GM12873 (cell line): Measurements from ENCODE around the gene NAA50.

ENCODE experiments used
- TF ChIP-seq, protein P1 (sequence below): IDR thresholded peaks from 2 replicates; pipeline ENCODE4 v1.5.1; 2012; ENCODE audit warnings: low read depth, mild to moderate bottlenecking, moderate library complexity, low read length, control low read depth; ENCODE audit not compliant: insufficient read depth; ENCODE audit errors: missing control alignments

NAA50 gene

DNA sequence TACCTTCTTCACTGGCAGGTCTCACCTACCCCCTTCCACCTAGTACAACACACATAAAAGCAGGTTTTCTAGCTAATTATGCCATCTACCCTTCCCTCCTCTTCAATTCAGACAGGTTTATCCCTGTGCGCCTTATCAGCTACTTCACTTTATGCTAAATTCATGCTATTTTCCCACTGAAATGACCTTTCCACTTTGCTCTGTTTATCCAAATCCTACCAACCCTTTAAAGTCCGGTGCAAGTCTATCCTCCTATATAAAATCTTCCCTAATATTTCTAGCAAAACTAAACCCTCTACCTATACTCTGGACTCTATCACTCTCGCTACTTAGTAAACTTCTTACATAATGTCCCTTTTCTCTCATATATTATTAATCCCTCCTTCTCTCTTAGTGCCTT, 55.6 kb downstream of the NAA50 start:
- TF ChIP-seq, protein P1, sequence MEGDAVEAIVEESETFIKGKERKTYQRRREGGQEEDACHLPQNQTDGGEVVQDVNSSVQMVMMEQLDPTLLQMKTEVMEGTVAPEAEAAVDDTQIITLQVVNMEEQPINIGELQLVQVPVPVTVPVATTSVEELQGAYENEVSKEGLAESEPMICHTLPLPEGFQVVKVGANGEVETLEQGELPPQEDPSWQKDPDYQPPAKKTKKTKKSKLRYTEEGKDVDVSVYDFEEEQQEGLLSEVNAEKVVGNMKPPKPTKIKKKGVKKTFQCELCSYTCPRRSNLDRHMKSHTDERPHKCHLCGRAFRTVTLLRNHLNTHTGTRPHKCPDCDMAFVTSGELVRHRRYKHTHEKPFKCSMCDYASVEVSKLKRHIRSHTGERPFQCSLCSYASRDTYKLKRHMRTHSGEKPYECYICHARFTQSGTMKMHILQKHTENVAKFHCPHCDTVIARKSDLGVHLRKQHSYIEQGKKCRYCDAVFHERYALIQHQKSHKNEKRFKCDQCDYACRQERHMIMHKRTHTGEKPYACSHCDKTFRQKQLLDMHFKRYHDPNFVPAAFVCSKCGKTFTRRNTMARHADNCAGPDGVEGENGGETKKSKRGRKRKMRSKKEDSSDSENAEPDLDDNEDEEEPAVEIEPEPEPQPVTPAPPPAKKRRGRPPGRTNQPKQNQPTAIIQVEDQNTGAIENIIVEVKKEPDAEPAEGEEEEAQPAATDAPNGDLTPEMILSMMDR = no peak

DNA sequence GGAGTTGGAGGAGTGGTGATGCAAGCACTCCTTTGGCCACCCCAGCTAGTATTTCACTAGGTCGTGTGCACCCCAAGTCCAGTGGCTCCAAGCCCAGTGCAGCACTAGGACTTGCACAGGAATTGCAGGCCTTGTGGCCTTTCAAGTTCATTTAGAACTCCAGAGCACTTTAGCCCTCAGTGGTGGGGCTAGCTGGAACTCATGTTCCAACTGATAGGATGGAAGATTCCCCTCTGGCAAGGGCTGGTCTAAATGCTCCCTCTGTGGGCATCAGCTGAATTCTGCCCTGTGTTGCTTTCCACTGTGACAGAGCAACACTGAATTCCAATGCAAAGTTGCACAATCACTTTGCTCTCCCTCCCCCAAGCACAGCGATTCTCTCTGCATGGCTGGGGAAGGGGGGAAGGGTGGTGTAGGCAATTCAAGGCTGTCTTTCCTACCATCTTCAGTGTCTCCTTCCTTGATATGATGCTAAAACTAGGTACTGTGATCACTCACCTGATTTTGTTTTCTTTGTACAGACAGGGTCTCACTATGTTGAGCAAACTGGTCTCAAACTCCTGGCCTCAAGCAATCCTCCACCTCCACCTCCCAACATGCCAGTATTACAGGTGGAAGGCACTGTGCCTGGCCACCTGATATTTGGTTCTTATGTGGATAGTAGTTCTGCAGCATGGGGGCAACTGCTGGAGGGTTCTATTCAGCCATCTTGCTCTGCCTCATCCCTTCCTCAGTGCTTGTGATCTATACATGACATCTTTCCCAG, 59.9 kb downstream of the NAA50 start:
- TF ChIP-seq, protein P1 = no peak

DNA sequence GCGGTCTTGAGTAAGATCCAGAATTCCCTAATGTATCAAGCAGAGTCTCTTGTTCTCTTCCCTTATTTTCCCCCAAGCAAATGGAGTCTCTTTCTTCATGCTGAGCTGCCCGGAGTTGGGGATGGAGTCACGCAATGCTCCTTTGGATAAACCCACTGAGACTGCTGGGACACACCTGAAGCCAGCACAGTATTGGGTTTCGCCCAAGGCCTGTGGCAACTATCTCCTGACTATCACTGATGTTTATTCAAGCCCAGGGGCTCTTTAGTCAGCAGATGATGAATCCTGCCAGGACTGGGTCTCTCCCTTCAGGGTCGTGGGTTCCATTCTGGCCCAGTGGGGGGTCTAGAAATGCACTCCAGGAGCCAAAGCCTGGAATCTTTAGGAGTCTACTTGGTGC, 60.9 kb downstream of the NAA50 start:
- TF ChIP-seq, protein P1 = no peak

DNA sequence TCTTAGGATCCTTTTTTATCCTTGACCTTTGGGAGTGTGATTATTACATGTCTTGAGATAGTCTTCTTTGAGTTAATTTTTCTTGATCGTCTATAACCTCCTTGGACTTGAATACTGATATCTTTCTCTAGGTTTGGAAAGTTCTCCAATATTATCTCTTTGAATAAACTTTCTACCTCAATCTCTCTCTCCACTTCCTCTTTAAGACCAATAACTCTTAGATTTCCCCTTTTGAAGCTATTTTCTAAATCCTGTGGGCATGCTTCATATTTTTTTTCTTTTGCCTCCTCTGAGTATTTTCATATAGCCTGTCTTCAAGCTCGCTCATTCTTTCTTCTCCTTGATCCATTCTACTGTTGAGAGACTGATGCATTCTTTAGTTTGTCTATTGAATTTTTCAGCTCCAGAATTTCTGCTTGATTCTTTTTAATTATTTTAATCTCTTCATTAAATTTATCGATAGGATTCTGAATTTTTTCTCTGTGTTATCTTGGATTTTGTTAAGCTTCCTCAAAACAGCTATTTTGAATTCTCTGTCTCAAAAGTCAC, 61.7 kb downstream of the NAA50 start:
- TF ChIP-seq, protein P1 = no peak

DNA sequence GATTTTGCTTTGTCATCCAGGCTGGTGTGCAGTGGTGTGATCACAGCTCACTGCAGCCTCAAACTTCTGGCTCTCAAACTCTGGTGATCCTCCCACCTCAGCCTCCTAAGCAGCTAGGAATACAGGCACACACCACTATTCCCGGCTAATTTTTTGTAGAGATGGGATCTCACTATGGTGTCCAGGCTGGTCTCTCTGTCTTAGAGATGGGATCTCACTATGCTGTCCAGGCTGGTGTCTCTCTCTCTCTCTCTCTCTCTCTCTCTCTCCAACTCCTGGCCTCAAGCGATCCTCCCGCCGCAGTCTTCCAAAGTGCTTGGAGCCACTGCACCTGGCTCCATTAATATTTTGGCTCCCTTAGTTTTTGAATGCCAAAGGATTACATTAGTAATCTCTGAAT, 67.3 kb downstream of the NAA50 start:
- TF ChIP-seq, protein P1 = no peak

DNA sequence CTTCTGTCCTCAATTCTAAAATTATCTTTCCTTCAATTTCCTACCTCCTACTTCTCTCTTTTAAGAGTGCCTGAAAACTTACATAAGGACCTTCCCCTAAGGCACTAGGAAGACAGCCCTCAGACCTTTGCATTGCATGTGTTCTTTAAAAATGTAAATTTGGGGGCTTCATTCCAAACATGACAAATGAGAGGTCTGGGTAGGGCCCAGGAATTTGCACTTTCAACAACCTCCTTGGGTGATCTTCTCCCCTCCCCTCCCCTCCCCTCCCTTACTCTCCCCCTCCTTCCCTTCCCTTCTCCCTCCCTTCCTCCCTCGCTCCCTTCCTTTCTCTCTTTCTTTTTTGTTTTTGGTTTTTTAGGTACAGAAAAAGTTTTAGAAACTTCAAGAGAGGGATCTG, 68.3 kb downstream of the NAA50 start:
- TF ChIP-seq, protein P1 = no peak

DNA sequence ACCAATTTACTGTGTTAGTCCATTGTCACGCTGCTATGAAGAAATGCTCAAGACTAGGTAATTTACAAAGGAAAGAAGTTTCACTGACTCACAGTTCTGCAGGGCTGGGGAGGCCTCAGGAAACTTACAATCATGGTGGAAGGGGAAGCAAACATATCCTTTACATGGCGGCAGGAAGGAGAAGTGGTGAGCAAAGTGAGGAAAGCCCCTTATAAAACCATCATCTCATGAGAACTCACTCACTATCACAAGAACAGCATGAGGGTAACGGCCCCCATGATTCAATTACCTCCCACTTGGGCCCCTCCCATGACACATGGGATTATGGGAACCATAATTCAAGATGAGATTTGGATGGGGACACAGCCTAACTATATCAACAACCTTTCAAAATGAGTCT, 69.8 kb downstream of the NAA50 start:
- TF ChIP-seq, protein P1 = no peak
